NCI-H2196 treated with DMSO at 0.1 percent for 48 hours (cell line): ENCODE results near the gene MRPL1.
"Not testable (repeated sequence)": the region's sequence is repeated elsewhere in the genome, so short reads cannot be mapped to it uniquely, and the experiment has no call there.

ENCODE experiments used
- DNase-seq: peaks from one replicate; lab custom pipeline; 2025; ENCODE audit not compliant: unreplicated experiment; lab: John Stamatoyannopoulos, UW

MRPL1 gene

DNA sequence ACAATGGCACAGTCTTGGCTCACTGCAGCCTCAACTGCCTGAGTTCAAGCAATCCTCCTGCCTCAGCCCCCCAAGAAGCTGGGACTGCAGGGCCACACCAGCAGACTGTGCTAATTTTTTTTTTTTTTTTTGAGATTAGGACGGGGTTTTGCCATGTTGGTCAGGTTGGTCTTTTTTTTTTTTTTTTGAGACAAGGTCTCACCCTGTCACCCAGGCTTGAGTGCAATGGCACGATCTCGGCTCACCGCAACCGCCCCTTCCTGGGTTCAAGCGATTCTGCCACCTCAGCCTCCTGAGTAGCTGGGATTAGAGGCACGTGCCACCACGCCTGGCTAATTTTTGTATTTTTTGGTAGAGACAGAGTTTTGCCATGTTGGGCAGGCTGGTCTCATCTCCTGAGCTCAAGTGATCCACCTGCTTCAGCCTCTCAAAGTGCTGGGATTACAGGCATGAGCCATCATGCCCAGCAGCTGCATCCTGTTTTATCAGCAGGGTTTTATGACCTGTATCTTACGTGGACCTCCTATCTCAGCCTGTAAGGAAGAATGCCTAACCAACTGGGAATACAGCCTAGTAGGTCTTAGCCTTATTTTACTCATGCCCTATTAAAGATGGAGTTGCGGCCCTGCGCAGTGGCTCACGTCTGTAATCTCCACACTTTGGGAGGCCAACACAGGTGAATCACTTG is 13.2 kb upstream of the MRPL1 start:
- peak; percentile 20 for DNase-seq

DNA sequence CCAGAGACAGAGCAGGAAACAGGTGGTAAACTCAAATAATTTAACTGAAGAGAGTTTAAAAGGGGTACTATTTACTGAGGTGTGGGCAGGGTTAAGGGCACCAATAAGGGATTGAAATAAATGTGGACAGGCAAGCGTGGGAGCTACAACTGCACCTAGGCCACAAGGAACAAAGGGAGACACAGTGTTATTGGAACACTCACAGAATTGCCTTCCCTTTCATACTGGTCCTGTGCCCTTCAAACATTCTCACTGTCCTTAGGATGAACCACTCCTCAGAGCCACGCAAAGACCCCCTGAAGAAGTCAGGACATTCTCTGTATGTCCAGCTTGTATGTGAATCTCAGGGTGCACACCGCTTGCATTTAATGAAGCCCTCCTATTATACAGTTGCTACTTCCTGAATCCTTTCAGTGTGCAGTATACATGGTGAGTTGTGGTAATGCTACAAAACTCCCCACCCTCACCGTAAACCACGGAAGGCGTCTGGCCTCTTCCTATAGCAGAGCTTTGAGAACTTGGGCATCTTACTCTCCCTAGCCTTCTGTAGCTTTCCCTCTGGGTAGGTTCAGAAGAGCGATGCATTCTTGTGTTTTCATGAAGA is 9.6 kb upstream of the MRPL1 start:
- DNase-seq: no peak

DNA sequence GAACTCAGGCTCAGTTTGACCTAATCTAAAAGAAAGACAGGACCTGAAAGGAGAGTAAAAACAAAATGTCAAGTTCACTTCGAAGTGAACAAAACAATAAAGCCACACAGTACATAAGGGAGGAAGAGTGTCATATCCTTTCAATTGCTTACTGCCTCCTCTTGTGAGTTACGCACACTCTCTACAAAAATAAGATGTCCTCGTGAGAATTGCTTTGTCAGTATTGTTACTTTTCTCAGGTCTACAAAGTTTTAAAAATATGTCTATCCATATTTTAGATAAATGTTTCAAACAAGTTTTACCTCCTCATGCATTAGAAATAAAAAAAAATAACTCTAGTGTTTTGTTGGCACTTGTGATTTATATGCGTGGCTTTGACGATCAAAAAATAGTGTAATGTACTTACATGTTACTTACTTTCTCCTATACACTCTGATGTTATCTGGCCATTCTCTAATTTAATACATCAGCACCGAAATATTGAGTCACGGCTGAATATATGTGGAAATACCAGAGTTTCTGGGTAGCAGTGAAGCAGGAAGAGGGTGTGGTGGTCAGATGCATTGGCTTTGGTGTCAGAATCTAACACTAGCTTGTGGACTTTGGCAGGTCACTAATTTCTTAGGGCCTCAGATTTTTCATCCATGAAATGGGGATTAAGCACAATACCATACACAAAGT is 8.1 kb upstream of the MRPL1 start:
- no peak for DNase-seq

DNA sequence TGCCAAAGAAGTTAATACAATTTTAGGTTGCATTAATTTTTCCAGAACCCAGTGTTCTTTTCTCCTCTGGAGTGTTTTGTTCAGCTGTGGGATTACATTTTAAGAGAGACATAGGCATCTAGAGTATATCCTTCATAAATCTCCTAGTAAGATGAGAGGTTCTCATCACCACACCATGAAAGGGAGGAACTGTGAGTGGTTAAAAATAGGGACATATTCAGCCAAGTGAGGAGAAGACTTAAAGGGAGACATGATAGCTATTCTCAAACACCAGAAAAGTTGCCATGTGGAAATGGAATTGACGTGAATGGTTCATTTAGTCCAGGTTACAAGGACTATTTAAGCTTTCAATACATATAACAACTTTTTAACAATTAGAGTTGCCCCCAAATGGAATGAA is 6.5 kb upstream of the MRPL1 start:
- DNase-seq: no peak

DNA sequence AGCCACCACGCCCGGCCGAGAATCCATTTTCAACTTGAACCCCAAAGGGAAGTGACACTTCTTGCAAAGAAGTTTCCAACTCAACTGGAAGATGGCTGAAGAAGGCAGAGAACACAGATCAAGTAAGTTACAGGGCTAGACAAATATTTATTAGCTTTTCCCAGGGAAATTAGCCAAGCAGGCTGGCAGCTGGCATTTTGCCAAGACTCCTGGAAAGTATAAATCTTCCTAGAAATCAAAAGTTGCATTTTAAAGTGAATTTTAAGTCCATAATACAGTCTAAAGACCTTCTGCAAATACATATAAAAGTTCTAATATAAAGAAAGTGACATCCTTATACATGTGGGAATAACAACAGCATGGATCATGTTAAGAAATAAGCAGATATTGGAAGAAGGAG is 3.4 kb upstream of the MRPL1 start:
- DNase-seq: no peak

DNA sequence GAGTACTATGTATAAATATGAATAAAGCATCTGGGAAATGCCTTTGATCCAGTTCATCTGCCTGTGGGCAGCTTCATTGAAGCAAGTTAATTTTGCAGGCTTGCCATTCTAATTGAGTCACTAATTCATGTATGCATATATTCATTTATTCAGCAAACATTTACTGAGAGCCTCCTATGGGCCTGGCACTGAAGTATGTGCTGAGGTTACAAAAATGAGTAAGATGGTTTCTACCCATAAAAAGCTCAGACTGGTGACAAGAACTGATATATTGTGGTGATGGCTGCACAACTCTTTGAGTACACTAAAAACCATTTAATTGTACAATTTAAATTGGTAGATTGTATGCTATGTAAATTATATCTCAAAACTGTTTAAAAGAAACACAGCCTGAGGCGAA is 1.1 kb upstream of the MRPL1 start:
- DNase-seq: no peak

DNA sequence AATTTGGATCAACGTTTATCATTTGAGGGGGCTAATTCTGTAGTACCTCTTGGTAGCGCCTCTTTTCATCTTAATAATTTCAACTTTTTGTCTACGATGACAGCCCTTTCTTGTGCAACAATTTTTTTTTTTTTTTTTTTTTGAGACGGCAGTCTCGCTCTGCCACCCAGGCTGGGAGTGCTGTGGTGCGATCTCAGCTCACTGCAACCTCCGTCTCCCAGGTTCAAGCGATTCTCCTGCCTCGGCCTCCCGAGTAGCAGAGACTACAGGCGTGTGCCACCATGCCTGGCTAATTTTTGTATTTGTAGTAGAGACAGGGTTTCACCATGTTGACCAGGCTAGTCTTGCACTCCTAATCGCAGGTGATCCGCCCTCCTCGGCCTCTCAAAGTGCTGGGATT is 711 bp downstream of the MRPL1 start:
- not testable (repeated sequence) for DNase-seq

DNA sequence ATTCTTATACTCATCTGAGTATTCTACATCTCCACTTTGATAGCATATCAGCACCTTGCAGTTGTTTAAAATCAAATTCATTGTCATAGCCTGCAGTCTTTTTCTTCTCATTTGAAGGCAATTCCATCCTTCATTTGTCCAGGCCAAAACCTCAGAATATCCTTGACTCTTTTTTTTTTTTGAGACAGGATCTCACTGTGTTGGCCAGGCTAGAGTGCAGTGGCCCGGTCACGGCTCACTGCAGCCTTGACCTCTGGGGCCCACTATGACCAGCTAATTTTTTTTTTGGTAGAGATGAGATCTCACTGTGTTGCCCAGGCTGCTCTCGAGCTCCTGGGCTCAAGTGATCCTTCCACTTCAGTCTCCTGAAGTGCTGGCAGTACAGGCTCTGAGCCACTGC is 2.6 kb downstream of the MRPL1 start:
- no peak for DNase-seq

DNA sequence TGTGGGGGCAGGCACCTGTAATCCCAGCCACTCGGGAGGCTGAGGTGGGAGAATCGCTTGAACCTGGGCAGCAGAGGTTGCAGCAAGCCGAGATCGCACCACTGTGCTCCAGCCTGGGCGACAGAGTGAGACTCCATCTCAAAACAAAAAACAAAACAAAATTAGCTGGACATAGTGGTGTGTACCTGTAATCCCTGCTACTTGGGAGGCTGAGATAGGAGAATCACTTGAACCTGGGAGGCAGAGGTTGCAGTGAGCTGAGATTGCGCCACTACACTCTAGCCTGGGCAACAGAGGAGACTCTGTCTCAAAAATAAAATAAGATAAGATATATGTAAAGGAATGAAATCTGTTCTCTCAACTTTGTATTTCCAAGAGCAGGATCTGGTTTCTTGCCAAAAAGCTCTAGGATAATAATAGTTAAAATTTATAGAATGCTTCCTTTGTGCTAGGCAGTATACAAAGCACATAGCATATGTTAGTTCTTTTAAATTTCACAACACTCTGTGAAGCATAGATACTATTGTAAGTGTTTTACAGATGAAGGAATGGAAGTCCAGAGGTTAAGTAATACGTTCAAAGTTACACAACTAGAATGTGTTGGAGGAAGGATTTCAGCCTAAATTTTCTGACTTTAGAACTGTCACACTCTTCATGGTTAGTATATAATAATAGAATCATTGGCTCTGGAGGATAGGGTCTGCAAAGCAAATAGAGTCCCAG is 10.3 kb downstream of the MRPL1 start:
- no peak for DNase-seq

DNA sequence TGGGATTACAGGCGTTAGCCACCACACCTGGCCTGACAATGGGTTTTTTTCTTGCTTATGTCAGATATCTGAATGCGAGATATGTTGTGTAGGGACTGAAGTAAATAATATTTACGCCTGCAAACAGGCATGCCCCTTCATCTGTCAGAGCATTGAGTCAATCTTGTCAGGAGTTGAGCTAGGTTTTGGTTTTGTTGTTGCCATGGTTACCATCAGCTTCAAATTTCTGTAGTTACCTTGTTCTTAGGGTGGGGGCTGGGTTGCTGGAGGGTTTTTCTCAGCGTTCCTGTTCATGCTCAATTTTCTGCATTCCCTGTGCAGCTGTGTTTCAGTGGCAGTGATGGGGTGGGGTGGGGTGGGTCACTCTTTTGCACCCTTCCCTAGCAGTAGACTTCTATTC is 14.5 kb downstream of the MRPL1 start:
- no peak for DNase-seq

DNA sequence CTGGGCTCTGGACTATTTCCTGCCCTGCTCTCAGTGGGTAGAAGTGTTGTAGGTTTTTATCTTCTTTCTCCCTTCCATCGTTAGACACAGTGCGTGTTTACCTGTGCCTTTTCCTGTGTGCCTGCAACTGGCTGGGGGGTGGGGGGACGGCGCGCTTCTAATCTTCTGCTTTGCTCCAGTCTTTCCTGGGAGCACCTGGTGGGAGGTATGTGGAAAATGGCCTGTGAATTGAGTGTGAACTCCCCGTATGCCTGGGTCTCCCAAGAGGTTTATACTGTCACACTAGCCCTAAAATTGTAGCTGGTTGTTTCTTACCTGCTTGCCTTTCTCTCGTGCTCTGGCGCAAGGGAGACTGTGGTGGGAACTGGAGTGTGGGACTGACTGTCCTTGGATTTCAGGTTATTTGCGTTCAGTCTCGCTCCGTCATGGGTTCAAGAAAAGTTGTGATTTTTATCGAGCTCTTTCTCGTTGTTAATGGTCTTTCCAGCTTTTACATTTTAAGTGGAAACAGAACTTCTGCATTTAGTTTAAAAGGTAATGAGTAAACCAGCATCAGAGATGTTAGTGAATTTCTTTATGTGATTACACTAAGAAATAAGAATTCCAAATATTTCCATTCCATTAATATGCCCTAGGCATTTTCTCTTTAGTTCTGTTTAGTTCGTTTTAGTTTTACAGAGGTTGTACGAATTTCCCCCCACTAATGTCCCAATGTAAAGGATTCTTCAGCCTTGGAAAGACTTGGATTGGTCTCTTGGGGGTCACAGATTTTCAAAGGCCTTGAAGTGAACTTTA is 15.3 kb downstream of the MRPL1 start:
- DNase-seq: no peak

DNA sequence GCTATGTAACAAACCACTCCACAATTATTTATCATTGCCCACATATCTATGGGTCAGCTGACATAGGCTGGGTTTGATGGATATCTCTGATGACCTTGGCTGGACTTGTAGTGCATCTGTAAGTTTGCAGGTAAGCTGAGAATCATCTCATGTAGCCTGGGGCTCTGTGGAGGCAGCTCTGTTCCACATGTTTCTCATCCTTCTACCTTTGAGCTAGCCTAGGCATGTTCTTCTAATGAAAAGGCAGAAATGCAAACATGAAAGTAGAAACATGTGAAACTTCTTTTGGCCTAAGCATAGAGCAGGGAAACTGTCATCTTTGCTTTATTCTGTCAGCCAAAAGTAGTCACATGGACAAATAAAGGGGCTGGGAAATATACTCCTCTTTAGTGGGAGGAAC is 18.2 kb downstream of the MRPL1 start:
- no peak for DNase-seq

DNA sequence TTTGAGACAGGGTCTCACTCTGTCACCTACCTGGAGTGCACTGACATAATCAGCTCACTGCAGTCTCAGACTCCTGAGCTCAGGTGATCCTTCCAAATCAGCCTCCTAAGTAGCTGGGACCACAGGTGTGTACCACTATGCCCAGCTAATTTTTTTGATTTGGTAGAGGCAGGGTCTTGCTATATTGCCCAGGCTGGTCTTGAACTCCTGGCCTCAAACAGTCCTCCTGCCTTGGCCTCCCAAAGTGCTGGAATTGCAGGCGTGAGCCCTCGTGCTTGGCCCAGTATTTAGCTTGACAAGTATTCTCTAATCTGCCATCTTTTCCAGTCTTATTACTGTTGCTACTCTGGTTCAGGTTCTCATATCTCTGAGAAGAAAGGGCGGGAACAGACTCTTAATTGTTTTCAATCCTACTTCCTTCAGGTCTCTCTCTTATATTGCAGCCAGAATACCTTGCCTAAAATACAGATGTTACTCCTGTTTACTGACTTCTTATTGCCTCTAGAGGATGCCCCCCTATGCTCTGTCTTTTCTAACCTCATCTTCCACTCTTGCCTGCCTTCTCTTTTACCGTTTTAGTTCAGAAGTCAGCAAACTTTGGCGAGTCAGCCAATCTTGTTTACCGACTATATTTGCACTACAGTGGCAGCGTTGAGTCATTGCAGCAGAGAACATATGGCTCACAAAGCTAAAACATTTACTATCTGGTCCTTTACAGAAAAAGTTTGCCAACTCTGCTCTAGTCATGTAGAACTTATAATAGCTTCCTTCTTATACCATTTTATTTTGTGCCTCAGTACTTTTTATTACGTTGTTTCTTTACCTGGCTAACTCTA is 19.0 kb downstream of the MRPL1 start:
- no peak for DNase-seq

DNA sequence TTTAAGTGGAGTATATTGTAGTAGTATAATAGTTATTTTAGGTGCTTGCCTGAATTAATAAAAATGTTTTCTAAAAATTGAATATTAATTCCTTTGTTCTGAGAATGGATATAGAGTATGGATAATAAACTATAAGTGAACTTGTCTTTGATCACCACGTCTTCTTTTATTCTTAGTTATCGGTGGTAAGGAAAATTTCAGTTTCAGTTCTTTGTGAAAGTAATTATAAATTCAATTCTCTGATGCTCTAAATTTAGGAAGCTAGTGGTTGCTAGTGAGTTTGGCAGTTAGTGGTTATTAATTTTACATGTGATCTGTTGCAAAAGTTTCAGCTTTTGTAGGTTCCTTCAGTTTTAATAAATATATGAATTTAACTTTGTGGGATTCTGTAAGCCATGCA is 30.8 kb downstream of the MRPL1 start:
- no peak for DNase-seq

DNA sequence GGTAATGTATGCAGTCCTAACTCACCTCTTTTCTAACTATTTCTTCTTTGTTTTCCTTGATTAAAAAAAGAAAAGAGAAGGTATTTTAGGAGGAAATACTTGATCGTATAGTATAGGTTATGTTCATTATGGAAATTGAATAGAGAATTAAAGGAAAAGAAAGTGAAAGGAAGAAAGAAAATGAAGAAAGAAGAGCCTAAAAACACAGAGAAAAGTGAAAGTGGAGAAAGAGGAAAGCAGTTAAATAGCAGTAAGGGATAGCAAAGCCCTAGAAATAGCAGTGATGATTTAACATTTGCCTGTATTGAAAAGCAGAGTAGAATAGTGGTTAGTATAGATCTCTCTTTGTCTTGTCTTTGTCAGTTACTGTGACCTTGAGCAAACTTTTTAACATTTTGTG is 37.0 kb downstream of the MRPL1 start:
- DNase-seq: no peak

DNA sequence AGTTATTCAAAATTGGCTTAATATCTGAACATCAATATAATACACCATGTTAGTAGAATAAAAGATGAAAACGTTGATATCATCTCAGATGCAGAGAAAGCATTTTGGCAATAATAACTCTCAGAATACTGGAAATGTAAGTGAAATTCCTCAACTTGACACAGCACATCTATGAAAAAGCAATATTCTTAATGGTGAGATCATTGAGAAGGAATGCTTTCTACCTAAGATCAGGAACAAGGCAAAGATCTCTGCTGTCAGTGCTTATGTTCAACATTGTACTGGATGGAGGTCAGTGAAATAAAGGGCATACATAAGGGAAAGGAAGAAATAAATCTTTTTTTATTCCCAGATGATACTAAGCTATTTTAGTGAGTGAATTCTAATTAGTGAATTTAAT is 40.6 kb downstream of the MRPL1 start:
- no peak for DNase-seq

DNA sequence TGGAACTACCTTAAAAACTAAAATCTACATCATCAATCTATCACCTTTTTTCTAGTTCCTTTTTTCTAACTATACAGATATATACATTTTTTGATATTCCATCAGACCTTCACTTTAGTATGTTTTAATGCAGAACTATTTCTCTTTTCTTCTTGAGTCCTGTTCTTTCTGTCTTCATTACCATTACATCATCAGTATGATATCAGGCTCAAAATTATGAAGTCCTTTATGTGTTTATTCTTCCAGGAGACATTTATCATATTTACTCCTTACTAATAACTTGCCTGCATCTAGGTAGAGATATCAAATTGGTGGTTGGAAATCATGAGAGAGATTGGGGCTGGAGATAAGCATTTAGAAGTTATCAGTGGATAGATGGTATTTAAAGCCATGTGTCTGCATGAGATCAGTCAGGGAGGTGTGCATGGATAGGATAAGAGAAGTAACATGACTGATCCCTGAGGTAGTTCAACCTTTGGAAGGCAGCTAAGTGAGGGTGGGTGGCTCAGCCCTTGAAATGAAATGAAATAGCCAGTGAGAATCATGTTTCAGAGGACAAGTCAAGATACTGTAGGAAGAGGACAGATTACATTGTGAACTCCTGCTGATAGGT is 43.1 kb downstream of the MRPL1 start:
- no peak for DNase-seq

DNA sequence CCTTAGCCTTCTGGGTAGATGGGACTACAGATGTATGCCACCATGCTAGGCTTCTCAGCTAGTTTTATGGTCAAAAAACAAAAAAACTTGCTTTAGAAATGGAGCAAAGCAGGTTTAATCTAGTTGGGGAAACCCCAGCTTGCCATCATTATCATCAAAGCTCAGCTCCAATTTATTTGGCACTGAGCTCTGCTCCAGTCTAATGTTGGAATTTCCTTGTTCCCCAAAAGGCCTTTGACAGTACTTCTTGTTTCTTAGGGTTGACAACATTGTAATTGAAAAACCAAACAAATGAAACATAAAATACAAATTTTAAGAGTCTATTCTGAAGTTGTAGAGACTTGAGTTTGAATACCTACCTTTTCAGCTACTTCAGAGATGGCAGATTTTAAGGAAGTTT is 48.0 kb downstream of the MRPL1 start:
- DNase-seq: no peak

DNA sequence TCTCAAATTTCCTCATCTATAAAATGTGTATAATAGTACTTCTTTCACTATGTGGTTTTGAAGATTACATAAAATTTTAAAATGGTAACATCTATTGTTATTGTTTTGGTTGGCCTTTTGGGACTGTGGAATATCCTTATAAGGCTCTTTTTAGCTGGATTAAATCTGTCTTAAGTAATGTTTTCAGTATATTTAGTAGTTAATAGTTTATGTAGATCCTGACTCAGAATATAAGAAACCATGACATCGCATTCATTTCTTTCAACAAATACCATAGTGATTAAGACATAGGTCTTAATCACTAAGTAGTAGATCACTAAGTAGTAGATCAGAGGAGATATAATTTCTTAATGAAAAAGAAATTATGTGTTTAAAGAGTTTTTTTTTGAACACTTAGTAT is 48.5 kb downstream of the MRPL1 start:
- no peak for DNase-seq
